GM20431 (cell line): ENCODE data around the gene HOXD8.

Experiments used
- in situ Hi-C: fragments of 300-500 bp; cut with MseI, MboI; formaldehyde crosslinking; loops from one replicate; pipeline ENCODE4 v1.15.0; 2020; ENCODE audit warnings: low sequenced_read_pairs; ENCODE audit not compliant: unreplicated experiment

HOXD8 gene

GRCh38 chr2:176137252-176137580 lies 7.7 kb downstream of the HOXD8 start:
- in situ Hi-C loops = loop anchor here (25.0 kb wide), 2 partner anchors 425 to 1000 kb away; no protein-coding TSS in a partner anchor

- in situ Hi-C loops = loop anchor here (25.0 kb wide), 2 partner anchors 424 to 999 kb away; no protein-coding TSS in a partner anchor
These were observed 8.4 kb downstream of the HOXD8 start for GRCh38 chr2:176137906-176138305.

- in situ Hi-C loops = loop anchor here (25.0 kb wide), 2 partner anchors 424 to 999 kb away; no protein-coding TSS in a partner anchor
These were observed 9.0 kb downstream of the HOXD8 start for GRCh38 chr2:176138526-176138922.

DNA sequence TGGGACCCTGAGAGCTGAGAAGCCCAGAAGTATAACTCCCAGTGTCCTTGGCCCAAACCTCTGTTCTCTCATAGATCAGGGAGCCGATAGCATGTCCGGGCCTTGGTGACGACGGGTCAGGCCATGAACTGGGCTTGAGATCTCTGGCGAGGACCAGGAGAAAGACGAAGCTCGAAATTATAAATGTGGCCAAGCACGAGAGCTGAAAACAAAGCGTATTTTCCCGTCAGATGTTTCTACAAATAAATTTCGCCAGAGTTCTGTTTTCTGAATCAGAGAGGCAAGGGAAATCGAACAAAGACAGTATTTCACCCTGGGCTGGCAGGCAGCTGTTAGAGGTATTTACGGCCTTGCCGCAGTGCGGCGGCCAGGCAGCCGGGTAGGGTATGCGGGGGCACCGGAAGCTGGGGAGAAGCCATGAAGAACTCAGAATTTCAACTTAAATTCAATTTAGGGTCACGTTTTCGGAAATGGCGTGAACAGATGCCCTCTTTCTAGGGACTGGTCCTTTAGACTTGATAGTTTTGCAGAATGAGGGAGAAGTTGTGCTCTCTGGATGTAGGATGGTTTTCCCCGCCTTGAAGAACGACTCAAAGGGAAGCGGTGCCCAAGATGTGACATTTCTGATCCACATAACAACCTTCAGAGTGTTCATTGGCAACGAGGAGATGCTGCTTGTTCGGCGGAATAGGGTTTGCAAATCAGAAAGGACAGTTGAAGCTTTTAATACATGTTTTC lies 9.6 kb downstream of the HOXD8 start:
- in situ Hi-C loops = loop anchor here (25.0 kb wide), 2 partner anchors 423 to 998 kb away; no protein-coding TSS in a partner anchor

- in situ Hi-C loops = loop anchor here (10.0 to 25.0 kb wide), 3 partner anchors 315 to 997 kb away; no protein-coding TSS in a partner anchor
These were observed 10.4 kb downstream of the HOXD8 start for GRCh38 chr2:176139661-176140512.

DNA sequence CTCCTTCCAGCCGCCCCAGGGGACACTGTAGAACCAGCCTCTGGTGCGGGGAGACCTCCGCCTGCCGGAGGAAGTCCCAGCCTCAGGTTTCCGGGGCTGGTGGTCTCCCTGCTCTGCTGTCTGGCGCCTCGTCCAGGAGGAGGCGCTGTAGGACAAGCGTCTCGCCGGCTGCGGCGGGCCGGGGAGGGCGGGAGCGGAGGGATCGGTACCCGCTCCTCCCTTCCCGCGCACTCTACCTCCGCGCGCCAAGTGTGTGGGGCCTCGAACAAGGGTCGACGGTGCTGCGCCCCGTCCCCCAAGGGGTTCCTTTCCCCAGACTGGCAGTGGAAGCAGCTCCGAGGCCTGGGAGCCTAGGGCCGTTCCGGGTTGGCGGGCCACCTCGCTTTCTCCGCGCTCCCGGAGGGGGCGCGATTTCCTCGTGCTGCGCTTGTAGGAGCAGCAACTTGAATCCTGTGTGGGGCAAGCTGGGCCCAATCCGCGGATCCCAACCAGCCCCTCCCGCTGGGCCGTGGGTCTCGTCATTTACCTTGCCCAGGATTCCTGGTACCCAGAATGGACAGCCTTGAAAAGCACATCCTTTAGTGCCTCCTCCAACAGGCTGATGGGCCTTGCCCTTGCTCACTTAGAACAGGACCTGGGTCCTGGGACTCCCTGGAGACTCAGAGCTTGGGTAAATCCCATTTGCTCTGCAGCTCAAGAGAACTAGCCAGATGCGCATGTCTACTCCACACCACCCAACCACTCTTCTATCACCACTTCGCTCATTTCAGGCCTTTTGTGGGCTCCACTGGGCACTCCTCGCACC lies 11.2 kb downstream of the HOXD8 start:
- in situ Hi-C loops = loop anchor here (10.0 to 25.0 kb wide), 3 partner anchors 314 to 997 kb away; no protein-coding TSS in a partner anchor

DNA sequence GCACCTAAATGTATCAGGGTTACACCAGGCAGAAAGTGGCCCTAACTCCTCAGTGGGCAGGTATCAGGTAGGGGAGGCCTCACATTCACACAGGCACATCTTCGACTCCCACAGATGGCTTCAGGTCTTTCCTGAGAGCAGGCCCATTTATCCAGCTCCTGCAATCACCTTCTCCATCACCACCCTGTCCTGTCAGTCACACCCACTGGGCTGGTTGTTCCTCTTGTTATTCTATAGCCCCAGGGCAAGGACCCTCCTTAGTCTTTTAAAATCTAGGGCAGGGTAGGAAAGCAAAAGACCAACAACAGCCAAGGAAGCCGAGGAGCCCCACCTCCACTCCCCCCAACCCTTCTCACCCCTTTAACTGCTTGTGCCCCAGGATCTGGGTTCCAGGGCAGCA lies 12.8 kb downstream of the HOXD8 start:
- in situ Hi-C loops = loop anchor here (10.0 to 25.0 kb wide), 3 partner anchors 313 to 995 kb away; no protein-coding TSS in a partner anchor

DNA sequence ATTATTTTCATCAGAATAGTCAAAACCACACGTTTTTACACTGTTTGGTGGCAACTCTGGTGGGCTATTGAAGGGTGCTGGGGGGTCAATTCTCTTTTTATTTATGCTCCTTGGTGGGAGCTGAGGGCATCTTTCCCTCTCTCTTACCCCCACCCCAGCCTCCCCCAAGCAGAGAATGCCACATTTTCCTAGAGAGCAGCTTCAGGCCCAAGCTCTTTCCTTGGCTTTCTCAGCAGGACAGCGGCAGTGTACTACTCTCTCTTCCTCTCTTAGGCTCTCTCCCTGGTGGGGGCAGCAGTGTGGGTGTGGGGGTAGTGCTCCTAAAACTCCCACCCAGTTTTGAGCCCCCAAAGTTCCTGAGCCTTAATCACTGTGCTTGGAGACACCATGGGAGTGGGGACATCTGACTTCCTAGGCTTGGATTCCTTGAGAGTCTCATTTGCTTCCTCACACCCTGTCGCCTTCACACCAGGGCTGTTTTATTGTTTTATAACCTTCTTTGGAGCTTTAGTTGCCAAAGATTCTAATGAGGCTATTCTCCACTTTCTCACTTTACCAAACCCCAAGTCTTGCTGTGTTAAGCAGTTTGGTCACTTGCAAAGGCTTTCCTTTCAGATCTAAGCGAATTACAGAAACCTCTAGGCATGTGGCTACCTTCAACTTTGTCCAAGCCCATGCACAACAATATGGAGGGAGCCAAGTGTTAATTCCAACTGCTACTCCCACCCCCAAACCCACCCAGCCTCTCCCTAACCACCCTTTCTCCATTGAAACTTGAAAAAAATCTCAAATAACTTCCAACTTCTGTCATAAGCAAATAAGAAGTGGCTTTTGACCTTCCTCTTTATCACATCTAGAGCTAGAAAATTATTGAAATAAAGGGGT lies 15.8 kb downstream of the HOXD8 start:
- in situ Hi-C loops = loop anchor here (10.0 to 25.0 kb wide), 3 partner anchors 309 to 992 kb away; no protein-coding TSS in a partner anchor

DNA sequence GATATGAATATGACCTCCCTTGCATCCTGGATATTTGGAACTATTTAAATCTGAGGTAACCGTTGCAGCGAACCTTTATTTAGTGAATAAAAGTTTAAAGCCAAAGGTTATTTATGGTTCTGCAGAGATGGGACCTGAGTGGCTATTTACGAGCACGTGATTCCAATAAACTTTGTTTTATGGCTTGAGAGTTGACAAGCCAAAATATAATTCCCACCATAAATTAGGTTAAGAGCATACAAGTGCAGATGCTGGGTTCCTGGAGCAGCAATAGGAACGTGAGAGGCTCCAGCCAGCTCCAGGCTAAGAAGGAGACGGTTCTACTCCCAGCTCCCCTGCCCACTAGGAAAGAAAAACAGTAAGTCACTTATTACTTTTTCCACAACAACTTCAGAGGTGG lies 16.6 kb downstream of the HOXD8 start:
- in situ Hi-C loops = loop anchor here (10.0 to 25.0 kb wide), 3 partner anchors 309 to 991 kb away; no protein-coding TSS in a partner anchor

GRCh38 chr2:176146645-176147044 lies 17.1 kb downstream of the HOXD8 start:
- in situ Hi-C loops = loop anchor here (10.0 to 25.0 kb wide), 3 partner anchors 308 to 991 kb away; no protein-coding TSS in a partner anchor

DNA sequence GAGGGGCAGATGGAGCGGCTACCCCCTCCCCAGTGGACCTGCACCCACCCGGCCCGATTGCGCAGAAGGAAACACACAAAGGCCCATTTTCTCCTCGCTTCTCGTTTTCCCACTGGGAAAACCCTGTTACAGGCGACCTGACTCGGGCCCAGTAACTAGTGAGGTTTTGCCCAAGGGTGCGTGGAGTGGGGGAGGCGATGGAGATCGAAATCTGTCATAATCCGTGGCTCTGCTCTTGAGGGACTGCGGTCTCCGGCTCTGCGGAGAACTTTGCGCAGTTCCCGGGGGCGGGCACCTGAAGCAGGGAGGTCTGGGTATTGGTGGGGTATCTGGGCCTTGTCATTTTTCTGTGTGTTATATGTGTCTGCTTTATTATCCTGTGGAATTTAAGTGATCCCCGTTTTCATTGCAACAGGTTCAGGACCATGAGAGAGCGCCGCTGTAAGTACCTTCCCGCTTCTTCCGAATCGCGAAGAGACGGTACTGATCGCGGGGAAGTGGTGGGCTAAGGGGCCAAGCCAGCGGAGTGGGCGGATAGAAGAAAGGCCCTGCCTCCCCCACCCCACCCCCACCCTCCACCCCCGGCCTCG lies 17.8 kb downstream of the HOXD8 start:
- in situ Hi-C loops = loop anchor here (10.0 to 25.0 kb wide), 3 partner anchors 307 to 990 kb away; no protein-coding TSS in a partner anchor

DNA sequence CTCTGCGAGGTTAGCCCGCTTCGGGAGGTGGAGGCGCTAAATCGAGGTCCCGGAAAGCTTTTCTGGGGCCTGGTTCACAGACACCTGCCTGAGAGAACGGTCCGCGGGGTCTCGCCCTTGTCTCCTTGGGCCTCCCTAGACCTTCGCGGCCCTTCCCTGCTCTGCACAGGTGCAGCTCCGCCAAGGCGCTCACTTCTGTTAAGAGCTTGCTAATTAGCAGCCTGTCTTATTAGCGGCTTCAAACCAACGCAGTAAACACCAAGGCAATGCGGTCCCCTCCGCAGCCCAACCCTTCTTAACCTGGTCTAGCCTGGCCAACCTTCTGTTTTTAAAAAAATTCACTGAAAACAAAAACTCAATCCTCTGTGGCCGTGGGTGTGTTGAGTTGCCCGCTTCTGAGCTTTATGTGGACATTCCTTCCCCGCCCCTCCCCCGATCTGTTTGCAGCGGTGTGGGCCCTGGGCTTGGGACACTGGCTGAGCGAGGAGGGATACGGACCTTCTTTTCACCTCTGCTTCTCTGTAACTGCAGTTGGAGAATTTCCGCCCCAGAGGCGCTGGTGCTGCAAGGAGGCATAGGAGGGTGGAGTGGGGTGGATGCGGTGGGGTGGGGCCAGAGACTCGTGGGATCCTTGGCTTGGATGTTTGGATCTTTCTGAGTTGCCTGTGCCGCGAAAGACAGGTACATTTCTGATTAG lies 18.4 kb downstream of the HOXD8 start:
- in situ Hi-C loops = loop anchor here (10.0 to 25.0 kb wide), 3 partner anchors 307 to 989 kb away; no protein-coding TSS in a partner anchor

GRCh38 chr2:176148751-176149421 lies 19.4 kb downstream of the HOXD8 start:
- in situ Hi-C loops = loop anchor here (10.0 to 25.0 kb wide), 3 partner anchors 306 to 988 kb away; no protein-coding TSS in a partner anchor

- in situ Hi-C loops = loop anchor here (10.0 to 25.0 kb wide), 3 partner anchors 305 to 988 kb away; no protein-coding TSS in a partner anchor
These were observed 20.0 kb downstream of the HOXD8 start for GRCh38 chr2:176149481-176149938.

DNA sequence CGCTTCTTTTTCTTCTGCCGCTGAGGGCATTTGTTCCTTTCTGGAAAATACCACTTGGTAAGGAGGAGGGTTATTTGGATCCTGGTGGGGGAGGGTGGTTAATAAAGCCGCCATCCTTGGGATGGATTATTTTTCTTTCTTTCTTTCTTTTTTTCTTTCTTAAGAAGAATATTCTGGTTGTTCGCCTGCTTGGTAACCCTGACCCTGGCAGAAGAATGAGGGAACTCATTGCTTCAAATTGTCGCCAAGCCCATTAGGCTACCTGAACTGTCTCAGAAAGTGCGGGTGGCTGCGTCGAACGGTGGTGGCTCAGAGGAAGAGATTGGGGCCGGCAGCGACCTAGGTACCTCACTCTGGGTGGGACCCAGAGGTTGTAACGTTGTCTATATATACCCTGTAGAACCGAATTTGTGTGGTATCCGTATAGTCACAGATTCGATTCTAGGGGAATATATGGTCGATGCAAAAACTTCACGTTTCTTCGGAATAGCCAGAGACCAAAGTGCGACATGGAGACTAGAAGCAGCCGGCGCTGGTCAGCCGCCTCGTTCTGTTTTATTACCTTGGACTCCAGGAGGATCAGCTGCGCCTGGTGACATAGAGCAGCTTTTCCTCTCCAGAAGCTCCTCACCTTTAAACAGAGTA lies 20.6 kb downstream of the HOXD8 start:
- in situ Hi-C loops = loop anchor here (10.0 to 25.0 kb wide), 3 partner anchors 305 to 987 kb away; no protein-coding TSS in a partner anchor
